ENCODE measurements around the gene TAF12. TPM values are rescaled to one million over a fixed set of nuclear protein-coding genes. Genes with fewer than 3 reads are reported as not detected.

TAF12 gene
- polyA plus RNA-seq, 1 of the 3 experiments (the other 2 are of a cell fraction): 34.9 TPM

- H3K4me3 ChIP-seq (ENCODE audit: low read depth in 2 of 2, low read length in 1 of 2): no peak overlapping the region
- H3K4me2 ChIP-seq: no peak overlapping the region
- no peak overlapping the region for H3K27ac ChIP-seq (ENCODE audit: low read depth in 2 of 2, low read length in 1 of 2)
- WGBS (ENCODE audit: low lambda C conversion rate): 97% methylated on average over 1 of the region's 1 CpG
- H2AFZ ChIP-seq (ENCODE audit: low read depth): no peak overlapping the region
- H3K79me2 ChIP-seq (ENCODE audit: insufficient read depth): peaks cover 14% of the 10 kb centered on the region
- H3K9ac ChIP-seq: no peak overlapping the region
- CTCF ChIA-PET: interaction anchor here (0.8 to 1.2 kb wide), 3 partner anchors 9 to 383 kb away, joined by 3 to 4 read pairs (median 3); partner anchors contain the start of gene TAF12
- H3K4me1 ChIP-seq (ENCODE audit: control insufficient read depth in 1 of 2, insufficient read depth in 2 of 2, low read depth in 1 of 2, low read length in 1 of 2): no peaks in the 10 kb centered on the region
- H3K36me3 ChIP-seq (replicated peaks in 1 of 2; ENCODE audit: control insufficient read depth in 1 of 2, insufficient read depth in 2 of 2, low read length in 1 of 2): peaks cover 0 to 6% of the 10 kb centered on the region in 2 experiments
- H3K9me3 ChIP-seq: no peaks in the 10 kb centered on the region
- H3F3A ChIP-seq (replicated peaks; ENCODE audit: insufficient read depth): peaks cover 4% of the 10 kb centered on the region
- no peaks in the 10 kb centered on the region for H4K20me1 ChIP-seq (ENCODE audit: insufficient read depth)
- TF ChIP-seq MEF2A (IDR thresholded peaks at IDR 0.05; ENCODE audit: borderline replicate concordance, low read depth) (no peak), FOXJ3 (CRISPR knock-in tag; IDR thresholded peaks at IDR 0.05) (no peak), EZH2phosphoT487 (IDR thresholded peaks at IDR 0.05; ENCODE audit: borderline replicate concordance, low read depth) (no peak), NRF1 (IDR thresholded peaks at IDR 0.05; ENCODE audit: low read depth, low read length) (no peak), GATA2 (CRISPR knock-in tag; IDR thresholded peaks at IDR 0.05) (no peak), GABPA (IDR thresholded peaks at IDR 0.05; ENCODE audit: low read depth) (no peak), RXRA (IDR thresholded peaks at IDR 0.05; ENCODE audit: borderline replicate concordance, low read depth) (no peak), FOSL2 (IDR thresholded peaks at IDR 0.05; ENCODE audit: borderline replicate concordance, low read depth) (no peak), TAF1 (IDR thresholded peaks at IDR 0.05; ENCODE audit: borderline replicate concordance, low read depth, low read length) (no peak), TEAD4 (IDR thresholded peaks at IDR 0.05; ENCODE audit: borderline replicate concordance, insufficient read depth) (no peak)
- H3K27me3 ChIP-seq (ENCODE audit: insufficient read depth): no peaks in the 10 kb centered on the region
- DNase-seq: no peak
- H3K9me2 ChIP-seq: no peaks in the 10 kb centered on the region
- POLR2A ChIA-PET: interaction anchor here (0.6 to 0.8 kb wide), 2 partner anchors 16 to 17 kb away, joined by 3 to 6 read pairs; partner anchors contain the start of gene RNU11
Measured at GRCh38 chr1:28631713-28632112, 11.2 kb downstream of the TAF12 start.

- H3K27me3 ChIP-seq (ENCODE audit: insufficient read depth): no peaks in the 10 kb centered on the region
- no peaks in the 10 kb centered on the region for H3K9me3 ChIP-seq
- DNase-seq: no peak
- H3K9ac ChIP-seq: no peak overlapping the region
- H2AFZ ChIP-seq (ENCODE audit: low read depth): no peak overlapping the region
- no peak overlapping the region for H3K27ac ChIP-seq (ENCODE audit: low read depth in 2 of 2, low read length in 1 of 2)
- ChIA-PET CTCF (no interaction called here), POLR2A (no interaction called here)
- no peaks in the 10 kb centered on the region for H3K79me2 ChIP-seq (ENCODE audit: insufficient read depth)
- no peaks in the 10 kb centered on the region for H3K9me2 ChIP-seq
- no peak overlapping the region for H3K4me2 ChIP-seq
- H3K4me3 ChIP-seq (ENCODE audit: low read depth in 2 of 2, low read length in 1 of 2): no peak overlapping the region
- H3K4me1 ChIP-seq (ENCODE audit: control insufficient read depth in 1 of 2, insufficient read depth in 2 of 2, low read depth in 1 of 2, low read length in 1 of 2): no peaks in the 10 kb centered on the region
- TF ChIP-seq TEAD4 (IDR thresholded peaks at IDR 0.05; ENCODE audit: borderline replicate concordance, insufficient read depth) (no peak), FOXJ3 (CRISPR knock-in tag; IDR thresholded peaks at IDR 0.05) (no peak), JUND (IDR thresholded peaks at IDR 0.05) (no peak), NRF1 (IDR thresholded peaks at IDR 0.05; ENCODE audit: low read depth, low read length) (no peak), RFX5 (IDR thresholded peaks at IDR 0.05; ENCODE audit: low read length) (no peak), MEF2A (IDR thresholded peaks at IDR 0.05; ENCODE audit: borderline replicate concordance, low read depth) (no peak), USF2 (IDR thresholded peaks at IDR 0.05; ENCODE audit: borderline replicate concordance, low read depth, low read length) (no peak), GABPA (IDR thresholded peaks at IDR 0.05; ENCODE audit: low read depth) (no peak), ZBTB33 (IDR thresholded peaks at IDR 0.05; ENCODE audit: borderline replicate concordance, low read depth) (no peak)
- H4K20me1 ChIP-seq (ENCODE audit: insufficient read depth): no peaks in the 10 kb centered on the region
- H3K36me3 ChIP-seq (replicated peaks in 1 of 2; ENCODE audit: control insufficient read depth in 1 of 2, insufficient read depth in 2 of 2, low read length in 1 of 2): peaks cover 17 to 21% of the 10 kb centered on the region in 2 experiments
- WGBS (ENCODE audit: low lambda C conversion rate): 90% methylated on average over 5 of the region's 5 CpGs
- peaks cover 5% of the 10 kb centered on the region for H3F3A ChIP-seq (replicated peaks; ENCODE audit: insufficient read depth)
Measured at GRCh38 chr1:28613175-28613574, 29.7 kb downstream of the TAF12 start.

Measured in SK-N-SH (cell line).